ENCODE data around the gene BRCA2. TPM values are rescaled to one million over a fixed set of nuclear protein-coding genes. Genes with fewer than 3 reads are reported as not detected.

BRCA2 gene, protein sequence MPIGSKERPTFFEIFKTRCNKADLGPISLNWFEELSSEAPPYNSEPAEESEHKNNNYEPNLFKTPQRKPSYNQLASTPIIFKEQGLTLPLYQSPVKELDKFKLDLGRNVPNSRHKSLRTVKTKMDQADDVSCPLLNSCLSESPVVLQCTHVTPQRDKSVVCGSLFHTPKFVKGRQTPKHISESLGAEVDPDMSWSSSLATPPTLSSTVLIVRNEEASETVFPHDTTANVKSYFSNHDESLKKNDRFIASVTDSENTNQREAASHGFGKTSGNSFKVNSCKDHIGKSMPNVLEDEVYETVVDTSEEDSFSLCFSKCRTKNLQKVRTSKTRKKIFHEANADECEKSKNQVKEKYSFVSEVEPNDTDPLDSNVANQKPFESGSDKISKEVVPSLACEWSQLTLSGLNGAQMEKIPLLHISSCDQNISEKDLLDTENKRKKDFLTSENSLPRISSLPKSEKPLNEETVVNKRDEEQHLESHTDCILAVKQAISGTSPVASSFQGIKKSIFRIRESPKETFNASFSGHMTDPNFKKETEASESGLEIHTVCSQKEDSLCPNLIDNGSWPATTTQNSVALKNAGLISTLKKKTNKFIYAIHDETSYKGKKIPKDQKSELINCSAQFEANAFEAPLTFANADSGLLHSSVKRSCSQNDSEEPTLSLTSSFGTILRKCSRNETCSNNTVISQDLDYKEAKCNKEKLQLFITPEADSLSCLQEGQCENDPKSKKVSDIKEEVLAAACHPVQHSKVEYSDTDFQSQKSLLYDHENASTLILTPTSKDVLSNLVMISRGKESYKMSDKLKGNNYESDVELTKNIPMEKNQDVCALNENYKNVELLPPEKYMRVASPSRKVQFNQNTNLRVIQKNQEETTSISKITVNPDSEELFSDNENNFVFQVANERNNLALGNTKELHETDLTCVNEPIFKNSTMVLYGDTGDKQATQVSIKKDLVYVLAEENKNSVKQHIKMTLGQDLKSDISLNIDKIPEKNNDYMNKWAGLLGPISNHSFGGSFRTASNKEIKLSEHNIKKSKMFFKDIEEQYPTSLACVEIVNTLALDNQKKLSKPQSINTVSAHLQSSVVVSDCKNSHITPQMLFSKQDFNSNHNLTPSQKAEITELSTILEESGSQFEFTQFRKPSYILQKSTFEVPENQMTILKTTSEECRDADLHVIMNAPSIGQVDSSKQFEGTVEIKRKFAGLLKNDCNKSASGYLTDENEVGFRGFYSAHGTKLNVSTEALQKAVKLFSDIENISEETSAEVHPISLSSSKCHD (N-terminal part only)
- polyA plus RNA-seq (2011; rRNA removed) (0.91 and 1.2 TPM in 2 replicates), polyA minus RNA-seq (2011; rRNA and poly(A)+ RNA removed) (1.8 and 3.4 TPM in 2 replicates)

DNA sequence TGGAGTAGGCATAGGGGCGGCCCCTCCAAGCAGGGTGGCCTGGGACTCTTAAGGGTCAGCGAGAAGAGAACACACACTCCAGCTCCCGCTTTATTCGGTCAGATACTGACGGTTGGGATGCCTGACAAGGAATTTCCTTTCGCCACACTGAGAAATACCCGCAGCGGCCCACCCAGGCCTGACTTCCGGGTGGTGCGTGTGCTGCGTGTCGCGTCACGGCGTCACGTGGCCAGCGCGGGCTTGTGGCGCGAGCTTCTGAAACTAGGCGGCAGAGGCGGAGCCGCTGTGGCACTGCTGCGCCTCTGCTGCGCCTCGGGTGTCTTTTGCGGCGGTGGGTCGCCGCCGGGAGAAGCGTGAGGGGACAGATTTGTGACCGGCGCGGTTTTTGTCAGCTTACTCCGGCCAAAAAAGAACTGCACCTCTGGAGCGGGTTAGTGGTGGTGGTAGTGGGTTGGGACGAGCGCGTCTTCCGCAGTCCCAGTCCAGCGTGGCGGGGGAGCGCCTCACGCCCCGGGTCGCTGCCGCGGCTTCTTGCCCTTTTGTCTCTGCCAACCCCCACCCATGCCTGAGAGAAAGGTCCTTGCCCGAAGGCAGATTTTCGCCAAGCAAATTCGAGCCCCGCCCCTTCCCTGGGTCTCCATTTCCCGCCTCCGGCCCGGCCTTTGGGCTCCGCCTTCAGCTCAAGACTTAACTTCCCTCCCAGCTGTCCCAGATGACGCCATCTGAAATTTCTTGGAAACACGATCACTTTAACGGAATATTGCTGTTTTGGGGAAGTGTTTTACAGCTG is at the start of gene BRCA2, which contains the start of gene ZAR1L:
TSS of gene BRCA2 (plus strand) at position 271 of the 790 bp plus-strand sequence. CDS start 953 bp downstream, outside the sequence.
TSS of gene ZAR1L (minus strand) at position 126 of the 790 bp plus-strand sequence. CDS start 3,438 bp downstream, outside the sequence.
- POLR2A ChIA-PET = interaction anchor here (0.6 kb wide), 1 partner anchor 177 kb away, joined by 6 read pairs; no protein-coding TSS in a partner anchor

GRCh38 chr13:32265726-32266125 is 49.6 kb upstream of the BRCA2 start:
- Histone ChIP-seq H3K4me3 (ENCODE audit: low read depth, low read length) (no peak overlapping the region), H3K27me3 (ENCODE audit: control insufficient read depth, insufficient read depth, low read length) (no peaks in the 10 kb centered on the region), H3K36me3 (ENCODE audit: control insufficient read depth, insufficient read depth, low read length) (peaks cover 15% of the 10 kb centered on the region)
- POLR2A ChIA-PET = no interaction called here
- CTCF ChIA-PET = no interaction called here
- TF ChIP-seq, protein P1, sequence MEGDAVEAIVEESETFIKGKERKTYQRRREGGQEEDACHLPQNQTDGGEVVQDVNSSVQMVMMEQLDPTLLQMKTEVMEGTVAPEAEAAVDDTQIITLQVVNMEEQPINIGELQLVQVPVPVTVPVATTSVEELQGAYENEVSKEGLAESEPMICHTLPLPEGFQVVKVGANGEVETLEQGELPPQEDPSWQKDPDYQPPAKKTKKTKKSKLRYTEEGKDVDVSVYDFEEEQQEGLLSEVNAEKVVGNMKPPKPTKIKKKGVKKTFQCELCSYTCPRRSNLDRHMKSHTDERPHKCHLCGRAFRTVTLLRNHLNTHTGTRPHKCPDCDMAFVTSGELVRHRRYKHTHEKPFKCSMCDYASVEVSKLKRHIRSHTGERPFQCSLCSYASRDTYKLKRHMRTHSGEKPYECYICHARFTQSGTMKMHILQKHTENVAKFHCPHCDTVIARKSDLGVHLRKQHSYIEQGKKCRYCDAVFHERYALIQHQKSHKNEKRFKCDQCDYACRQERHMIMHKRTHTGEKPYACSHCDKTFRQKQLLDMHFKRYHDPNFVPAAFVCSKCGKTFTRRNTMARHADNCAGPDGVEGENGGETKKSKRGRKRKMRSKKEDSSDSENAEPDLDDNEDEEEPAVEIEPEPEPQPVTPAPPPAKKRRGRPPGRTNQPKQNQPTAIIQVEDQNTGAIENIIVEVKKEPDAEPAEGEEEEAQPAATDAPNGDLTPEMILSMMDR (IDR thresholded peaks at IDR 0.05; ENCODE audit: insufficient read depth, low read depth, low read length) = no peak
- no peak for DNase-seq (ENCODE audit: low read depth)

More for the DNA sequence above, at the start of gene BRCA2, which contains the start of gene ZAR1L:
- Histone ChIP-seq H3K4me3 (ENCODE audit: low read depth, low read length) (peak within 1 kb of the TSS; percentile 60), H3K36me3 (ENCODE audit: control insufficient read depth, insufficient read depth, low read length) (no peaks in the 10 kb centered on the region), H3K27me3 (ENCODE audit: control insufficient read depth, insufficient read depth, low read length) (no peaks in the 10 kb centered on the region)
- peak; percentile 35 for DNase-seq (ENCODE audit: low read depth)
- TF ChIP-seq, protein P1 (IDR thresholded peaks at IDR 0.05; ENCODE audit: insufficient read depth, low read depth, low read length) = no peak
- CTCF ChIA-PET = interaction anchor here (0.7 to 3.9 kb wide), 6 partner anchors 150 to 406 kb away, joined by 3 to 18 read pairs (median 4); partner anchors contain the start of gene N4BP2L2

GRCh38 chr13:32266130-32266529 is 49.2 kb upstream of the BRCA2 start:
- Histone ChIP-seq H3K36me3 (ENCODE audit: control insufficient read depth, insufficient read depth, low read length) (peaks cover 15% of the 10 kb centered on the region), H3K27me3 (ENCODE audit: control insufficient read depth, insufficient read depth, low read length) (no peaks in the 10 kb centered on the region), H3K4me3 (ENCODE audit: low read depth, low read length) (no peak overlapping the region)
- TF ChIP-seq, protein P1 (IDR thresholded peaks at IDR 0.05; ENCODE audit: insufficient read depth, low read depth, low read length) = no peak
- POLR2A ChIA-PET = no interaction called here
- CTCF ChIA-PET = no interaction called here
- DNase-seq (ENCODE audit: low read depth) = no peak

- Histone ChIP-seq H3K4me3 (ENCODE audit: low read depth, low read length) (no peak overlapping the region), H3K27me3 (ENCODE audit: control insufficient read depth, insufficient read depth, low read length) (no peaks in the 10 kb centered on the region), H3K36me3 (ENCODE audit: control insufficient read depth, insufficient read depth, low read length) (peaks cover 16% of the 10 kb centered on the region)
- TF ChIP-seq, protein P1 (IDR thresholded peaks at IDR 0.05; ENCODE audit: insufficient read depth, low read depth, low read length) = peak; percentile 52
- ChIA-PET POLR2A (no interaction called here), CTCF (interaction anchor here (0.9 to 2.7 kb wide), 3 partner anchors 10 to 93 kb away, joined by 3 to 13 read pairs (median 5); no protein-coding TSS in a partner anchor)
- DNase-seq (ENCODE audit: low read depth) = no peak
These were observed 47.4 kb upstream of the BRCA2 start for GRCh38 chr13:32267836-32268439.
